ENCODE results near the gene PTPRO.

PTPRO gene

GRCh38 chr12:15590180-15590826 lies 268.0 kb downstream of the PTPRO start:
- peak; percentile 70 for TF ChIP-seq CTCF (IDR thresholded peaks at IDR 0.05; ENCODE audit: borderline replicate concordance, insufficient read depth, low read depth, low read length)
- no peak overlapping the region for H3K4me3 ChIP-seq (ENCODE audit: low read depth, low read length)

GRCh38 chr12:15591811-15592210 lies 269.5 kb downstream of the PTPRO start:
- TF ChIP-seq CTCF (IDR thresholded peaks at IDR 0.05; ENCODE audit: borderline replicate concordance, insufficient read depth, low read depth, low read length) = no peak
- H3K4me3 ChIP-seq (ENCODE audit: low read depth, low read length) = no peak overlapping the region

- no peak overlapping the region for H3K4me3 ChIP-seq (ENCODE audit: low read depth, low read length)
- TF ChIP-seq CTCF (IDR thresholded peaks at IDR 0.05; ENCODE audit: borderline replicate concordance, insufficient read depth, low read depth, low read length) = no peak
Observed at GRCh38 chr12:15592934-15593333, 270.6 kb downstream of the PTPRO start.

- TF ChIP-seq CTCF (IDR thresholded peaks at IDR 0.05; ENCODE audit: borderline replicate concordance, insufficient read depth, low read depth, low read length) = no peak
Observed at GRCh38 chr12:15596174-15596573, 273.9 kb downstream of the PTPRO start.

GRCh38 chr12:15597125-15597830 lies 275.0 kb downstream of the PTPRO start:
- H3K4me3 ChIP-seq (ENCODE audit: low read depth, low read length) = no peak overlapping the region
- no peak for TF ChIP-seq CTCF (IDR thresholded peaks at IDR 0.05; ENCODE audit: borderline replicate concordance, insufficient read depth, low read depth, low read length)

More at GRCh38 chr12:15596174-15596573, 273.9 kb downstream of the PTPRO start:
- no peak overlapping the region for H3K4me3 ChIP-seq (ENCODE audit: low read depth, low read length)

- no peak for TF ChIP-seq CTCF (IDR thresholded peaks at IDR 0.05; ENCODE audit: borderline replicate concordance, insufficient read depth, low read depth, low read length)
- no peak overlapping the region for H3K4me3 ChIP-seq (ENCODE audit: low read depth, low read length)
Observed at GRCh38 chr12:15599266-15600037, 277.1 kb downstream of the PTPRO start.
